ENCODE measurements around the gene PAX8.

- no peak for TF ChIP-seq POLR2A (IDR thresholded peaks at IDR 0.05)
- TF ChIP-seq, protein P1, sequence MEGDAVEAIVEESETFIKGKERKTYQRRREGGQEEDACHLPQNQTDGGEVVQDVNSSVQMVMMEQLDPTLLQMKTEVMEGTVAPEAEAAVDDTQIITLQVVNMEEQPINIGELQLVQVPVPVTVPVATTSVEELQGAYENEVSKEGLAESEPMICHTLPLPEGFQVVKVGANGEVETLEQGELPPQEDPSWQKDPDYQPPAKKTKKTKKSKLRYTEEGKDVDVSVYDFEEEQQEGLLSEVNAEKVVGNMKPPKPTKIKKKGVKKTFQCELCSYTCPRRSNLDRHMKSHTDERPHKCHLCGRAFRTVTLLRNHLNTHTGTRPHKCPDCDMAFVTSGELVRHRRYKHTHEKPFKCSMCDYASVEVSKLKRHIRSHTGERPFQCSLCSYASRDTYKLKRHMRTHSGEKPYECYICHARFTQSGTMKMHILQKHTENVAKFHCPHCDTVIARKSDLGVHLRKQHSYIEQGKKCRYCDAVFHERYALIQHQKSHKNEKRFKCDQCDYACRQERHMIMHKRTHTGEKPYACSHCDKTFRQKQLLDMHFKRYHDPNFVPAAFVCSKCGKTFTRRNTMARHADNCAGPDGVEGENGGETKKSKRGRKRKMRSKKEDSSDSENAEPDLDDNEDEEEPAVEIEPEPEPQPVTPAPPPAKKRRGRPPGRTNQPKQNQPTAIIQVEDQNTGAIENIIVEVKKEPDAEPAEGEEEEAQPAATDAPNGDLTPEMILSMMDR (IDR thresholded peaks at IDR 0.05), result no peak
Observed at GRCh38 chr2:113169586-113169985, 109.1 kb downstream of the PAX8 start.

All from lower leg skin (tissue), 3 donors.